Measurements from ENCODE around the gene CAND1. TPM values are rescaled to one million over a fixed set of nuclear protein-coding genes. Genes with fewer than 3 reads are reported as not detected.

Gene CAND1
- total RNA-seq, 1 experiment from 2014 or later: 155 TPM

DNA sequence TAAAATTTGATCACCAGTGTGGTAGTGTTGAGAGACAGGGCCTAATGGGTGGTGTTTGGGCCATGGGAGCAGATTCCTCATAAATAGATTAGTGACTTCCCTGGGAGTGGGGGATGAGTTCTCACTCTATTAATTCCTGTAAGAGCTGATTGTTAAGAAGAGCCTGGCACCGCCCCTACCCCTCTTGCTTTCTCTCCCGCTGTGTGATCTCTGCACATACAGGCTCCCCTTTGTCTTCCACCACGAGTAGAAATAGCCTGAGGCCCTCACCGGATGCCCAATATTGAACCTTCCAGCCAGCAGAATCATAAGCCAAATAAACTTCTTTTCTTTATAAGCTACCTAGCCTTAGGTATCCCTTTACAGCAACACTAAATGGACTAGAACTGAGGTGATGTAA, 31.9 kb upstream of the CAND1 start (continued):
- TF ChIP-seq, protein P1, sequence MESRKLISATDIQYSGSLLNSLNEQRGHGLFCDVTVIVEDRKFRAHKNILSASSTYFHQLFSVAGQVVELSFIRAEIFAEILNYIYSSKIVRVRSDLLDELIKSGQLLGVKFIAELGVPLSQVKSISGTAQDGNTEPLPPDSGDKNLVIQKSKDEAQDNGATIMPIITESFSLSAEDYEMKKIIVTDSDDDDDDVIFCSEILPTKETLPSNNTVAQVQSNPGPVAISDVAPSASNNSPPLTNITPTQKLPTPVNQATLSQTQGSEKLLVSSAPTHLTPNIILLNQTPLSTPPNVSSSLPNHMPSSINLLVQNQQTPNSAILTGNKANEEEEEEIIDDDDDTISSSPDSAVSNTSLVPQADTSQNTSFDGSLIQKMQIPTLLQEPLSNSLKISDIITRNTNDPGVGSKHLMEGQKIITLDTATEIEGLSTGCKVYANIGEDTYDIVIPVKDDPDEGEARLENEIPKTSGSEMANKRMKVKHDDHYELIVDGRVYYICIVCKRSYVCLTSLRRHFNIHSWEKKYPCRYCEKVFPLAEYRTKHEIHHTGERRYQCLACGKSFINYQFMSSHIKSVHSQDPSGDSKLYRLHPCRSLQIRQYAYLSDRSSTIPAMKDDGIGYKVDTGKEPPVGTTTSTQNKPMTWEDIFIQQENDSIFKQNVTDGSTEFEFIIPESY (IDR thresholded peaks at IDR 0.05; ENCODE audit: extremely low read depth, insufficient replicate concordance, low read length): no peak
- TF ChIP-seq FOSL1 (IDR thresholded peaks at IDR 0.05; ENCODE audit: low read depth) (no peak), ZNF274 (IDR thresholded peaks at IDR 0.05; ENCODE audit: low read depth, low read length) (no peak), SRF (IDR thresholded peaks at IDR 0.05; ENCODE audit: low read depth) (no peak), JUND (IDR thresholded peaks at IDR 0.05) (no peak), RAD21 (IDR thresholded peaks at IDR 0.05; ENCODE audit: low read depth) (no peak), POLR2A (IDR thresholded peaks at IDR 0.05; ENCODE audit: borderline replicate concordance, extremely low read depth, insufficient read depth, insufficient read length) (no peak), SP1 (IDR thresholded peaks at IDR 0.05; ENCODE audit: low read depth) (no peak), EZH2 (IDR thresholded peaks at IDR 0.05) (no peak), TCF7L2 (IDR thresholded peaks at IDR 0.05; ENCODE audit: borderline replicate concordance, extremely low read depth, insufficient read depth, insufficient read length) (no peak), ZFX (IDR thresholded peaks at IDR 0.05) (no peak)

DNA sequence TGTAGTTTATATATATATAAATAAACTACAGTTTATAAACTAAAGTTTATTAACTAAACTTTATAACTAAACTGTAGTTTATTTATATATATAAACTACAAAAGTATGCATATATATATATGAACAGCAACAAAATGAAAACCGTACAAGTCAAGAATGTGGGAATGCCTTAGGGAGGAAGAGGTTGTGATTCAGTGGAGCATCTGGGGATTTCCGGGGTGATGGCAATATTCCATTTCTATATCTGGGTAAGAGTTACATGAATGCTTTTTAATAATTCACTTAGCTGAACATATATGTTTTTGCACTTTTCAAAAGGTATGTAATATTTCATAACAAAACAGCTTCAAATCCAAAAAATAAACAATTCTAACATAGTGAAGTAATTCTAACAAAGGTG, 30.1 kb upstream of the CAND1 start:
- ATAC-seq: no peak
- H3K27ac ChIP-seq (ENCODE audit: low read depth, low read length): no peak overlapping the region
- ChIA-PET POLR2A (no interaction called here), RAD21 (ENCODE audit: low non-redundant PET in 1 of 2, low total read pairs in 2 of 2, uncharacterized antibody in 2 of 2, unreplicated experiment in 2 of 2) (no interaction called here), CTCF (no interaction called here)
- H2AFZ ChIP-seq (ENCODE audit: low read depth, low read length, poor library complexity, severe bottlenecking): no peak overlapping the region
- no TSS peak for BruUV-seq (replicated peaks)
- no peak overlapping the region for H3K9ac ChIP-seq (ENCODE audit: low read length)
- no peaks in the 10 kb centered on the region for H3K79me2 ChIP-seq (ENCODE audit: insufficient read depth, low read length)
- no peaks in the 10 kb centered on the region for H3K9me2 ChIP-seq (ENCODE audit: insufficient read depth)
- DNase-seq (ENCODE audit: low read depth, low spot score): no peak
- H3K9me3 ChIP-seq (ENCODE audit: control insufficient read depth in 1 of 2, insufficient read depth in 1 of 2, low read depth in 1 of 2, low read length in 2 of 2): no peaks in the 10 kb centered on the region
- no peaks in the 10 kb centered on the region for H4K20me1 ChIP-seq (ENCODE audit: insufficient read depth)
- no peak overlapping the region for H3K4me2 ChIP-seq (ENCODE audit: low read length)
- H3K27me3 ChIP-seq (ENCODE audit: insufficient read depth, low read length): 0 out of 2 replicates have a peak, but pooled peaks cover 4% of the 10 kb centered on the region
- no peaks in the 10 kb centered on the region for H3K36me3 ChIP-seq (ENCODE audit: control insufficient read depth in 1 of 2, insufficient read depth in 2 of 2, low read length in 2 of 2)
- no peaks in the 10 kb centered on the region for H3K4me1 ChIP-seq (ENCODE audit: control insufficient read depth in 1 of 2, insufficient read depth in 2 of 2, low read length in 2 of 2)
- no peak overlapping the region for H3K4me3 ChIP-seq (replicated peaks in 1 of 2; ENCODE audit: low read depth in 1 of 2, low read length in 2 of 2)
- intact Hi-C loops (cut with micrococcal nuclease): no loop called here
- TF ChIP-seq EZH2 (IDR thresholded peaks at IDR 0.05) (no peak), CBX3 (IDR thresholded peaks at IDR 0.05; ENCODE audit: low read depth) (no peak), SP1 (IDR thresholded peaks at IDR 0.05; ENCODE audit: low read depth) (no peak), TCF7L2 (IDR thresholded peaks at IDR 0.05; ENCODE audit: borderline replicate concordance, extremely low read depth, insufficient read depth, insufficient read length) (no peak), EGR1 (IDR thresholded peaks at IDR 0.05; ENCODE audit: low read depth) (no peak), ZNF274 (IDR thresholded peaks at IDR 0.05; ENCODE audit: low read depth, low read length) (no peak), CEBPB (IDR thresholded peaks at IDR 0.05; ENCODE audit: low read depth) (no peak), SRF (IDR thresholded peaks at IDR 0.05; ENCODE audit: low read depth) (no peak), POLR2A (IDR thresholded peaks at IDR 0.05; ENCODE audit: borderline replicate concordance, extremely low read depth, insufficient read depth, insufficient read length) (no peak), RAD21 (IDR thresholded peaks at IDR 0.05; ENCODE audit: low read depth) (no peak), ATF3 (IDR thresholded peaks at IDR 0.05) (no peak), FOSL1 (IDR thresholded peaks at IDR 0.05; ENCODE audit: low read depth) (no peak), ZFX (IDR thresholded peaks at IDR 0.05) (no peak), EZH2phosphoT487 (IDR thresholded peaks at IDR 0.05; ENCODE audit: borderline replicate concordance) (no peak), SIN3A (IDR thresholded peaks at IDR 0.05; ENCODE audit: low read depth) (no peak)
- TF ChIP-seq, protein P1 (IDR thresholded peaks at IDR 0.05; ENCODE audit: extremely low read depth, insufficient replicate concordance, low read length): no peak
- TF ChIP-seq, protein P2, sequence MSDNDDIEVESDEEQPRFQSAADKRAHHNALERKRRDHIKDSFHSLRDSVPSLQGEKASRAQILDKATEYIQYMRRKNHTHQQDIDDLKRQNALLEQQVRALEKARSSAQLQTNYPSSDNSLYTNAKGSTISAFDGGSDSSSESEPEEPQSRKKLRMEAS (IDR thresholded peaks at IDR 0.05): no peak
